Lower leg skin (tissue), 3 donors: ENCODE data around the gene FBLN1.

Experiments used
- CTCF ChIP-seq, 3 donors: fragments of 450-650 bp; IDR thresholded peaks; one replicate each; pipeline ENCODE4 v1.5.1; 2016; ENCODE audit warnings: antibody characterized with exemption in 3 of 3, mild to moderate bottlenecking in 3 of 3, moderate library complexity in 2 of 3
- POLR2A ChIP-seq, 2 donors: fragments of 450-650 bp; IDR thresholded peaks; one replicate each; pipeline ENCODE4 v1.6.1; 2016 to 2017; ENCODE audit warnings: antibody characterized with exemption in 2 of 2, mild to moderate bottlenecking in 1 of 2, moderate library complexity in 1 of 2

GRCh38 chr22:45639747-45640102, 137.0 kb downstream of the FBLN1 start:
- TF ChIP-seq CTCF (IDR thresholded peaks at IDR 0.05) = no peak
- no peak for TF ChIP-seq POLR2A (IDR thresholded peaks at IDR 0.05)
